Keratinocyte (primary cell): ENCODE measurements around the gene HCFC1.

ENCODE experiments used
- CTCF ChIP-seq, 3 experiments: IDR thresholded peaks in 1 of 3; conservative IDR thresholded peaks in 1 of 3; optimal IDR thresholded peaks in 1 of 3; 2 replicates in 2 of 3; 3 replicates in 1 of 3; pipeline versions ENCODE3 to v1.5.1; 2011; ENCODE audit warnings: low read length in 3 of 3, mild to moderate bottlenecking in 3 of 3, moderate library complexity in 2 of 3, control low read depth in 1 of 3, inconsistent platforms in 1 of 3; ENCODE audit not compliant: insufficient read depth in 2 of 3; ENCODE audit errors: extremely low read depth in 1 of 3
- EZH2 ChIP-seq: IDR thresholded peaks from one replicate; pipeline ENCODE4 v1.6.1; 2012; ENCODE audit warnings: inconsistent platforms, mild to moderate bottlenecking, low read length, moderate library complexity

GRCh38 chrX:153957224-153957623, 14.4 kb downstream of the HCFC1 start:
- TF ChIP-seq CTCF (optimal IDR thresholded peaks at IDR 0.05 in 1 of 3, IDR thresholded peaks at IDR 0.05 in 1 of 3, conservative IDR thresholded peaks at IDR 0.05 in 1 of 3; ENCODE audit: extremely low read depth in 1 of 3, insufficient read depth in 2 of 3, low read length in 3 of 3) = no peak
- no peak for TF ChIP-seq EZH2
